AG09309 (cell line): Measurements from ENCODE around the gene AUH.

ENCODE experiments used
- DNase-seq: peaks from one replicate; pipeline ENCODE4 v3.0.0-alpha.2; 2010; ENCODE audit warnings: low read depth
- H3K4me3 ChIP-seq: 2 replicates; pipeline ENCODE4 v1.5.1; 2011; ENCODE audit warnings: mild to moderate bottlenecking, low read depth, low read length, moderate library complexity; ENCODE audit not compliant: control insufficient read depth
- TF ChIP-seq, protein P1 (sequence below): IDR thresholded peaks from 2 replicates; pipeline ENCODE4 v1.5.1; 2011; ENCODE audit warnings: mild to moderate bottlenecking, low read depth, low read length, inconsistent platforms; ENCODE audit not compliant: insufficient read depth, control insufficient read depth; ENCODE audit errors: missing control alignments

AUH gene

DNA sequence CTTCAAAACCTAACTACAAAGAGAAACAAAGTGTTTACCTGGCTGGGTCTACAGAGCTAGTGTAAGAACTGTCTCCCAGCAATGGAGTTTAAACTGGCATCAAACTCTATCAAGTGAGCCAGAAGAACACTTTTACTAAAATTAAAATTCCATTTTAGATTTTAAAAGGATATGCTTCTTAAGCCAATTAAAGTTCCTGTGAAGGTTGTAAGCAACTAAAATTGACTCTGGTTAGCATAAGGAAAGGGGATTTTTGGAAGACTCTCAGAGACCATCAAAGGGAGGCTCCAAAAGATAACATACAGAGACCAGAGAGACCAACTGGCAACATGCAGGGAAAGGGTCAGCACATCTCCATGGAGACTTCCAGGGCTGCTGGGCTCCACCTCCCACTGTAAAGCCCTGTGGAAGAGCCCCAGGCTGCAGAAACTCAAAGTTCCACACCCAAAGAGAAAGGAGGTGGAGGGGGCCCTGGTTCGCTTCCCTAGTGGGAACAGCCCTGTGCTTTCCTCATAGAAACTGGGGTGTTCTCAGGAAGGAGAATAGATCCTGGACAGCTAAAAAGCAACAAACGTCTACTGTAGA, 91.7 kb downstream of the AUH start:
- no peak overlapping the region for H3K4me3 ChIP-seq
- TF ChIP-seq, protein P1, sequence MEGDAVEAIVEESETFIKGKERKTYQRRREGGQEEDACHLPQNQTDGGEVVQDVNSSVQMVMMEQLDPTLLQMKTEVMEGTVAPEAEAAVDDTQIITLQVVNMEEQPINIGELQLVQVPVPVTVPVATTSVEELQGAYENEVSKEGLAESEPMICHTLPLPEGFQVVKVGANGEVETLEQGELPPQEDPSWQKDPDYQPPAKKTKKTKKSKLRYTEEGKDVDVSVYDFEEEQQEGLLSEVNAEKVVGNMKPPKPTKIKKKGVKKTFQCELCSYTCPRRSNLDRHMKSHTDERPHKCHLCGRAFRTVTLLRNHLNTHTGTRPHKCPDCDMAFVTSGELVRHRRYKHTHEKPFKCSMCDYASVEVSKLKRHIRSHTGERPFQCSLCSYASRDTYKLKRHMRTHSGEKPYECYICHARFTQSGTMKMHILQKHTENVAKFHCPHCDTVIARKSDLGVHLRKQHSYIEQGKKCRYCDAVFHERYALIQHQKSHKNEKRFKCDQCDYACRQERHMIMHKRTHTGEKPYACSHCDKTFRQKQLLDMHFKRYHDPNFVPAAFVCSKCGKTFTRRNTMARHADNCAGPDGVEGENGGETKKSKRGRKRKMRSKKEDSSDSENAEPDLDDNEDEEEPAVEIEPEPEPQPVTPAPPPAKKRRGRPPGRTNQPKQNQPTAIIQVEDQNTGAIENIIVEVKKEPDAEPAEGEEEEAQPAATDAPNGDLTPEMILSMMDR = no peak
- no peak for DNase-seq

DNA sequence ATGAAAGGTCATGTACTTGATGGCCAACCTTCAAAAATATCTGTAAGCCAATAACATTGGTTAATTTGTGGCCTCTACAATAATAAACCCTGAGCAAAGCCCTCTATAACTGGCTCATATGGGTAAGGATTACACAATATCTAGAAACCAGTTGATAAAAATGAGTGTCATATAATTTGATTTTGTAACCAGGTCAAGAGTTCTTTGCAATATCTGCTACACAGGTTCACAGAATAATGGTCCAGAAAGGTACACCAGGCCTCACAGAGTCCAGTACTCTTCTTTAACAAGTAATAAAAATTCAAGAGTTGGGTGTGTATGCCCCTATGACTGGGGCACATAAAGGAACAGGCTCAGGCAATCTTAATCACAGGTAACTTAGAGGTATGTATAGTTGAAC, 95.3 kb downstream of the AUH start:
- TF ChIP-seq, protein P1 = no peak
- H3K4me3 ChIP-seq = no peak overlapping the region
- no peak for DNase-seq

DNA sequence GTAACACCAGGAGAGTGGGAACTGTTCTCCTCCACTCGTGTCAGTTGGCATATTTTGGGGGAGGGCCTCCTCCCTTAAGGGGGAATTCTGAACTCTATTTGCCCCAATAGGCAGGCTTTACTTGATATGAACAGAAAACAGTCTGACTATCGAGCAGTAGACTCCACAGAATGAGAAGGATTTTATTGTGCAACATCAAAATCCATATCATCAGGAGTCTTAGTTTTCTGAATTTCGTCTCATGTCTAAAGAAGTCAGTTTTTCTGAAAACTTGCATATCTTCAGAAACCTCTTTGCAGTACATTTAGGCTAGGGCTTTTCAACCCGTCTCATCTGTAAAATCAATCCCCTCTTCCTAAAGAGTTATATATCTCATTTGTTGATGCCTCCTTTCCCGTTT, 96.2 kb downstream of the AUH start:
- TF ChIP-seq, protein P1 = no peak
- DNase-seq = no peak
- H3K4me3 ChIP-seq = no peak overlapping the region

DNA sequence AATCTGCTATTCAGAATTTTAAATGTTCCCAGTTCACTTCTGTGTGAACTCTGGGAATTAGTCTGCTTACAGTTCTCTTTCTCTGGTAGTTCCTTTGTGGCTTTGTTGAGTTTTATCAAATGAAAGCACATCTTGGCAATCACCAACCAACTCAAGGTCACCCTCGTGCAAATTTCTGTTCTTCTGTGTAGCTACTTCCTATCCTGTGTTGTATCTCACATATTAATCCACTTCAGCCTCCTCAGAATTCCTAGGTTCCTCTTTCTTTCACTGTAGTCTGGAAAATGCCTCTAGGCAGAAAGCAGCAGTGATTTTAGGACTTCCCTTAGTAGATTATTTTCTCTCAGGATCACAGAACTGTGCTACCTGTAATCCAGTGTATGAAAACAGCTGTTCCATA, 100.3 kb downstream of the AUH start:
- no peak for DNase-seq
- H3K4me3 ChIP-seq = no peak overlapping the region
- TF ChIP-seq, protein P1 = no peak

DNA sequence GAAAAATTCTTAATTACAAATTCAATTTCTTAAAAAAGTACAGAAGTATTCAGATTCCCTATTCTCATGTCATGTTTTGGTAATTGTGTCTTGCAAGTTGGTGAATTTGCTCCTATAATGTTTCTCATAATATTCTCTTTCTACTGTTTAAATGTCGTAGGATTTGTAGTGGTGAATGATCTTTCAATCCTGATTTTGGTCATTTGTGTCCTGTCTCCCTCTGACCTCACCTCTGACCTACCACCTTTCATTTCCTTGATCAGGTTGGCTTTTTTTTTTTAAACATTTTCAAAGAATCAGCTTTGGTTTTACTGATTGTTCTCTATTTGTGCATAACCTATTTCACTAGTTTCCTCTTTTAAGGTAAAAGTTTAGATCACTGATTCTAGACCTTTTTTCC, 102.6 kb downstream of the AUH start:
- no peak for DNase-seq
- no peak overlapping the region for H3K4me3 ChIP-seq
- TF ChIP-seq, protein P1 = no peak

DNA sequence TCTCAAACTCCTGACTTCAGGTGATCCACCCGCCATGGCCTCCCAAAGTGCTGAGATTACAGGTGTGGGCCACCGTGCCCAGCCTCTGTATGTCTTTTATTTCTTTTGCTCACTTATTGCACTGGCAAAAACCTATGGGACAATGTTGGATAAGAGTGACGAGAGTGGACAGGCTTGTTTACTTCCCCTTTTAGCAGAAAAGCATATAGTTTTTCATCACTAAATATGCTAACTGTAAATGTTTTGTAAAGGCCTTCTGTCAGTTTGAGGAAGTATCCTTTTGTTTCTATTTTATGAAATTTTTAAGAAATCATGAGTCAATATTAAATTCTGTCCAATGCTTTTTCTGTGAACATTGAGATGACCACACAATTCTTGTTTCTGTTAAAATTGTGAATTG, 103.3 kb downstream of the AUH start:
- no peak overlapping the region for H3K4me3 ChIP-seq
- TF ChIP-seq, protein P1 = no peak
- DNase-seq = no peak

DNA sequence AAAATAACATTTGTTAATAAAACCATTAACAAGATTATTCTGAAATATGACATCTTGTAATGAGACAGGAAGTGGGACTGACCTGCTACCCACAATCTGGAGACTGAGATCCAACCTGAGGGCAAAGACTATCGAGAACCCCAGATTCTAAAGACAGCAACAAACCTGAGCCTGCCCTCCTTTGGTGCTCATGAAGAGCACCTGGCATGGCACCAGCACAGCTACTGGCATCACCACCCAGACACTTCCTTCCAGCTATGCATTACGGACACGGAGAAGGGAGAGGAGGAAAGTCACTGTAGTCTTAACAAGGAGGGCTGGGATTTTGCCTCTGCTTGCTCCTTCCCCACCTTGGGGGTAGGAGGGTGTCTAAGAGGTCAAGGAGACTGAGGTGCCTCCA, 105.5 kb downstream of the AUH start:
- H3K4me3 ChIP-seq = no peak overlapping the region
- no peak for DNase-seq
- TF ChIP-seq, protein P1 = no peak
